GM12878 (cell line): ENCODE results near the gene KCNA2.

Experiments used
- CHD4 ChIP-seq: fragments of 200-600 bp; sonication (generic); IDR thresholded peaks from 2 replicates; pipeline ENCODE4 v1.6.1; 2016; ENCODE audit warnings: mild to moderate bottlenecking
- CTCF ChIP-seq, 3 experiments: IDR thresholded peaks in 2 of 3; conservative IDR thresholded peaks in 1 of 3; 2 replicates each; pipeline ENCODE4 v1.5.1; 2011; ENCODE audit warnings: low read depth in 3 of 3, low read length in 3 of 3, mild to moderate bottlenecking in 3 of 3, control low read depth in 2 of 3, moderate library complexity in 2 of 3, inconsistent platforms in 1 of 3, mixed read lengths in 1 of 3; ENCODE audit not compliant: control insufficient read depth in 2 of 3, insufficient read depth in 1 of 3; ENCODE audit errors: extremely low read depth in 1 of 3
- ESRRA ChIP-seq: IDR thresholded peaks from 2 replicates; pipeline ENCODE4 v1.6.1; 2012; ENCODE audit warnings: mild to moderate bottlenecking, low read length, improper control_type of control experiment
- MXI1 ChIP-seq: fragments of 150-350 bp; IDR thresholded peaks from 2 replicates; pipeline ENCODE4 v1.6.1; 2011; ENCODE audit warnings: low read depth, mild to moderate bottlenecking, inconsistent platforms, low read length, improper control_type of control experiment
- POLR2A ChIP-seq: IDR thresholded peaks from 2 replicates; pipeline ENCODE4 v1.6.1; 2011; ENCODE audit warnings: low read depth, mild to moderate bottlenecking, low read length
- RAD21 ChIP-seq: IDR thresholded peaks from 2 replicates; pipeline ENCODE4 v1.6.1; 2011; ENCODE audit warnings: mild to moderate bottlenecking, low read depth, low read length, moderate library complexity; ENCODE audit not compliant: insufficient read depth
- RAD51 ChIP-seq: fragments of 450-650 bp; IDR thresholded peaks from 2 replicates; pipeline ENCODE4 v1.6.1; 2016; ENCODE audit warnings: moderate library complexity, mild to moderate bottlenecking, inconsistent platforms
- SREBF2 ChIP-seq: IDR thresholded peaks from 2 replicates; pipeline ENCODE4 v1.6.1; 2012; ENCODE audit warnings: mild to moderate bottlenecking, low read length
- TARDBP ChIP-seq: IDR thresholded peaks from 2 replicates; pipeline ENCODE4 v1.6.1; 2016; ENCODE audit warnings: borderline replicate concordance
- ZBED1 ChIP-seq: IDR thresholded peaks from 2 replicates; pipeline ENCODE4 v1.6.1; 2016; ENCODE audit warnings: borderline replicate concordance
- TF ChIP-seq, protein P1 (sequence below): fragments of 450-650 bp; IDR thresholded peaks from 2 replicates; pipeline ENCODE4 v1.6.1; 2016; ENCODE audit warnings: mild to moderate bottlenecking
- TF ChIP-seq, protein P2 (sequence below): fragments of 450-650 bp; IDR thresholded peaks from 2 replicates; pipeline ENCODE4 v1.6.1; 2017; ENCODE audit warnings: mild to moderate bottlenecking

DNA sequence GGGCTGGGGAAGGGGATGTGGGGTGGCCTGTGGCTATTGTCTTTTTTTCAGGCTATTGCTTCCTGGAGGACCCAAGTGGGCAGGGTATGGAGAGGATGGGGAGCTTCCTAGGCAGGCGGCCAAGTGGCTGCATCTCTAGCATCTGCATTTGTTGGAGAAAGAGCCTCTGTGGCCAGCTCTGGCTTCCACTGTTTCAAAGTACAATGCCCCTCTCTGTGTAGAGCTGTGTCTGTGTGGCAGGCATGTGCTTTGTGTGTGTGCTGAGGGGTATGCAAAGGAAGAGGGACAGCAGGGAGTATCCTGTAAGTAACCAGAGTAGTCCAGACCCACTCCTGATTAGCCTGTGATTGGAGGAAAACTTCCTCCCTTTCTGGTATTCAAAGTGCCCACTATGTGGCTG is 40.6 kb downstream of the KCNA2 start:
- no peak for TF ChIP-seq RAD51
- TF ChIP-seq POLR2A: no peak
- no peak for TF ChIP-seq ZBED1
- no peak for TF ChIP-seq TARDBP
- TF ChIP-seq MXI1: no peak
- TF ChIP-seq, protein P1, sequence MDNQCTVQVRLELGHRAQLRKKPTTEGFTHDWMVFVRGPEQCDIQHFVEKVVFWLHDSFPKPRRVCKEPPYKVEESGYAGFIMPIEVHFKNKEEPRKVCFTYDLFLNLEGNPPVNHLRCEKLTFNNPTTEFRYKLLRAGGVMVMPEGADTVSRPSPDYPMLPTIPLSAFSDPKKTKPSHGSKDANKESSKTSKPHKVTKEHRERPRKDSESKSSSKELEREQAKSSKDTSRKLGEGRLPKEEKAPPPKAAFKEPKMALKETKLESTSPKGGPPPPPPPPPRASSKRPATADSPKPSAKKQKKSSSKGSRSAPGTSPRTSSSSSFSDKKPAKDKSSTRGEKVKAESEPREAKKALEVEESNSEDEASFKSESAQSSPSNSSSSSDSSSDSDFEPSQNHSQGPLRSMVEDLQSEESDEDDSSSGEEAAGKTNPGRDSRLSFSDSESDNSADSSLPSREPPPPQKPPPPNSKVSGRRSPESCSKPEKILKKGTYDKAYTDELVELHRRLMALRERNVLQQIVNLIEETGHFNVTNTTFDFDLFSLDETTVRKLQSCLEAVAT: no peak
- TF ChIP-seq CHD4: no peak
- TF ChIP-seq CTCF (IDR thresholded peaks at IDR 0.05 in 2 of 3, conservative IDR thresholded peaks at IDR 0.05 in 1 of 3; ENCODE audit: control insufficient read depth in 2 of 3, extremely low read depth in 1 of 3, insufficient read depth in 1 of 3, low read depth in 3 of 3, low read length in 3 of 3): no peak
- no peak for TF ChIP-seq RAD21
- TF ChIP-seq ESRRA: no peak
- TF ChIP-seq SREBF2: no peak
- TF ChIP-seq, protein P2, sequence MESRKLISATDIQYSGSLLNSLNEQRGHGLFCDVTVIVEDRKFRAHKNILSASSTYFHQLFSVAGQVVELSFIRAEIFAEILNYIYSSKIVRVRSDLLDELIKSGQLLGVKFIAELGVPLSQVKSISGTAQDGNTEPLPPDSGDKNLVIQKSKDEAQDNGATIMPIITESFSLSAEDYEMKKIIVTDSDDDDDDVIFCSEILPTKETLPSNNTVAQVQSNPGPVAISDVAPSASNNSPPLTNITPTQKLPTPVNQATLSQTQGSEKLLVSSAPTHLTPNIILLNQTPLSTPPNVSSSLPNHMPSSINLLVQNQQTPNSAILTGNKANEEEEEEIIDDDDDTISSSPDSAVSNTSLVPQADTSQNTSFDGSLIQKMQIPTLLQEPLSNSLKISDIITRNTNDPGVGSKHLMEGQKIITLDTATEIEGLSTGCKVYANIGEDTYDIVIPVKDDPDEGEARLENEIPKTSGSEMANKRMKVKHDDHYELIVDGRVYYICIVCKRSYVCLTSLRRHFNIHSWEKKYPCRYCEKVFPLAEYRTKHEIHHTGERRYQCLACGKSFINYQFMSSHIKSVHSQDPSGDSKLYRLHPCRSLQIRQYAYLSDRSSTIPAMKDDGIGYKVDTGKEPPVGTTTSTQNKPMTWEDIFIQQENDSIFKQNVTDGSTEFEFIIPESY: no peak
